ENCODE results near the gene SMIM10. TPM values are rescaled to one million over a fixed set of nuclear protein-coding genes. Genes with fewer than 3 reads are reported as not detected.
"Not testable (repeated sequence)": the region's sequence is repeated elsewhere in the genome, so short reads cannot be mapped to it uniquely, and the experiment has no call there.

The SMIM10 gene
- total and polyA plus RNA-seq, 2 of the 13 experiments (the other 11 are each of a cell fraction or from before 2014, with no cell fraction given): not detected

DNA sequence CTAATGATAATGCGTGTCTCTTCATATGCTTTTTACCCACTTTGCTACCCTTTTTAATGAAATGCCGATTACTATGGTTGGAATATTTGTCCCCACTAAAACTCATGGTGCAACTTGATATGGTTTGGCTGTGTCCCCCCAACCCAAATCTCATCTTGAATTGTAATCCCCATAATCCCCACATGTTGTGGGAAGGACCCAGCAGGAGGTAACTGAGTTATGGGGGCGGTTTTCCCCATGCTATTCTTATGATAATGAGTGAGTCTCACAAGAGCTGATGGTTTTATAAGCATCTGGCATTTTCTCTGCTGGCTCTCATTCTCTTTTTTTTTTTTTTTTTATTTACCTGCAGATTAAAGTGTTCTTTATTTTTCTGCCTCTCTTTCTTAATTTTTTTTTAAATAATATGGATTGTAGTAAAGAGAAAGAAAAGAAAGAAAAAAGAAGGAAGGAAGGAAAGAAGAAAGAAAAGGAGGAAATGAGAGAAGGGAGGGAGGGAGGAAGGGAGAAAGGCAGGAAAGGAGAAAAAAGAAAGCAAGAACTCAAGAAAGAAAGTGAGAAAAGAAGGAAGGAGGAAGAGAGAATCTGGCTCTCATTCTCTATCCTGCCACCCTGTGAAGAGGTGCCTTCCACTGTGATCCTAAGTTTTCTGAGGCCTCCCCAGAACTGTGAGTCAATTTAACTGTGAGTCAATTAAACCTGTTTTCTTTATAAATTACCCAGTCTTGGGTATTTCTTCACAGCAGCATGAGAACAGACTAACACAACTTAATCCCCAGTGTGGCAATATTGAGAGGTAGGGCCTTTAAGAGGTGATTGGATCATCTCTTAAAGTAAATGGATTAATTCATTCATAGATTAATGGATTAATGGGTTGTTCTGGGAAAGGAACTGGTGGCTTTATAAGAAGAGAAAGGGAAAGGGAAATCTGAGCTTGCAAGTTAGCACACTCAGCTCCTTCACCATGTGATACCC lies 50.6 kb downstream of the SMIM10 start:
- H3K4me2 ChIP-seq (ENCODE audit: low read depth, low read length); H3K9me3 ChIP-seq (ENCODE audit: low read length); H4K20me1 ChIP-seq (ENCODE audit: insufficient read depth, low read length); H3K4me1 ChIP-seq (ENCODE audit: insufficient read depth, low read length); H3K27ac ChIP-seq (ENCODE audit: extremely low read length, insufficient read depth, low read length); CTCF ChIA-PET (ENCODE audit: low intra/inter-chr PET ratio, low total read pairs); ATAC-seq; POLR2A ChIA-PET; H3K79me2 ChIP-seq (ENCODE audit: insufficient read depth, low read length); BruUV-seq (replicated peaks); H2AFZ ChIP-seq (ENCODE audit: low read length); H3K27me3 ChIP-seq (ENCODE audit: control insufficient read depth in 1 of 2, insufficient read depth in 2 of 2, low read length in 2 of 2); DNase-seq (ENCODE audit: low spot score); H3K9ac ChIP-seq (ENCODE audit: insufficient read depth, low read depth, low read length); FAIRE-seq; H3K4me3 ChIP-seq (replicated peaks in 1 of 3; ENCODE audit: insufficient read depth in 1 of 3, low read depth in 2 of 3, low read length in 3 of 3); in situ Hi-C loops (cut with HindIII; ENCODE audit: extremely low pct_ligation_motif_present, low pct_unique_long_range_greater_than_20kb); intact Hi-C loops (cut with micrococcal nuclease; ENCODE audit: unreplicated experiment); H3K36me3 ChIP-seq (replicated peaks in 1 of 2; ENCODE audit: control insufficient read depth in 1 of 2, insufficient read depth in 2 of 2, low read length in 2 of 2): not testable (repeated sequence)
- WGBS (ENCODE audit: low lambda C conversion rate): 95% methylated on average over 3 of the region's 3 CpGs

Other genes with a start within 250 kb of the SMIM10 start
- 3.3 and 5.9 TPM in 2 replicates for gene PABIR2, start 193.8 kb upstream of the SMIM10 start, total RNA-seq (2016; rRNA removed; fragmentation: Illumina TruSeq; extraction: Trizol)
- 9.4 and 9.6 TPM in 2 replicates for gene PABIR2, start 193.8 kb upstream of the SMIM10 start, polyA plus RNA-seq (2011; rRNA removed)
- 13.2 and 21.8 TPM in 2 replicates for gene MOSPD1, start 75.7 kb upstream of the SMIM10 start, total RNA-seq (2016; rRNA removed; fragmentation: Illumina TruSeq; extraction: Trizol)
- gene MOSPD1, start 75.7 kb upstream of the SMIM10 start, polyA plus RNA-seq (2011; rRNA removed): 7.2 and 9.7 TPM in 2 replicates
- not detected in 2 replicates for gene RTL8B, start 31.6 kb downstream of the SMIM10 start, total RNA-seq (2016; rRNA removed; fragmentation: Illumina TruSeq; extraction: Trizol)
- gene RTL8B, start 31.6 kb downstream of the SMIM10 start, polyA plus RNA-seq (2011; rRNA removed): 0.04 TPM in 1 of 2 replicates, not detected in the other
- gene RTL8C, start 41.4 kb downstream of the SMIM10 start, total RNA-seq (2016; rRNA removed; fragmentation: Illumina TruSeq; extraction: Trizol): 7.6 and 8.1 TPM in 2 replicates
- gene RTL8C, start 41.4 kb downstream of the SMIM10 start, polyA plus RNA-seq (2011; rRNA removed): 17.0 and 17.9 TPM in 2 replicates
- not detected in 2 replicates for gene RTL8A, start 61.1 kb downstream of the SMIM10 start, total RNA-seq (2016; rRNA removed; fragmentation: Illumina TruSeq; extraction: Trizol)
- not detected in 2 replicates for gene RTL8A, start 61.1 kb downstream of the SMIM10 start, polyA plus RNA-seq (2011; rRNA removed)
- 0.20 and 0.27 TPM in 2 replicates for gene SMIM10L2B, start 107.7 kb downstream of the SMIM10 start, total RNA-seq (2016; rRNA removed; fragmentation: Illumina TruSeq; extraction: Trizol)
- 0.13 and 0.33 TPM in 2 replicates for gene SMIM10L2B, start 107.7 kb downstream of the SMIM10 start, polyA plus RNA-seq (2011; rRNA removed)
- not detected in 2 replicates for gene ETDB, start 129.5 kb downstream of the SMIM10 start, total RNA-seq (2016; rRNA removed; fragmentation: Illumina TruSeq; extraction: Trizol)
- not detected in 2 replicates for gene ETDB, start 129.5 kb downstream of the SMIM10 start, polyA plus RNA-seq (2011; rRNA removed)
- 0.15 TPM in 1 of 2 replicates, not detected in the other for gene CT55, start 180.4 kb downstream of the SMIM10 start, total RNA-seq (2016; rRNA removed; fragmentation: Illumina TruSeq; extraction: Trizol)
- 0.08 TPM in 1 of 2 replicates, not detected in the other for gene CT55, start 180.4 kb downstream of the SMIM10 start, polyA plus RNA-seq (2011; rRNA removed)